ENCODE data around the gene ARID3A.

Gene ARID3A

DNA sequence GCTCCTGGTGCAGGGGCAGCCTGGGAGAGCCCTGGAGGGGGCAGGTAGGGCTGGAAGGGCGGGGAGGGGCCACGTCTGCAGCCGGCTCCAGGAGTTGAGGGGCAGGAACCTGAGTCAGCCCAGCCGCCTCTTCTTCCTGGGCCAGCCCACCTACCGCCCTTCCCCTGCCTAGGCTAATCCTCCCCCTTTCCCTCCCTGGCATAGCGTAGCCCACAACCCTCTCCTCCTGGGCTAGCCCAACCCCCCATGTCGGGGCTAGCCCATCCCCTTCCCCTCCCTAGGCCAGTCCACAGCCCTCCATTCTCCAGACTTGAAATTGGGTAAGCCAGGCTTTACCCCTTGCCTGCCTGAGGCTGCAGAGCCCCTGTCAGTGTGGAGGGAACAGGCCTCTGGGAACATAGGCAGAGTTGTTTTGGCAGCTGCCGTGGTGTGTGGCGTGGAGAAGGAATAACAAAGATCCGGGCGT lies 37.7 kb downstream of the ARID3A start:
- no peak for DNase-seq (ENCODE audit: low spot score)

DNA sequence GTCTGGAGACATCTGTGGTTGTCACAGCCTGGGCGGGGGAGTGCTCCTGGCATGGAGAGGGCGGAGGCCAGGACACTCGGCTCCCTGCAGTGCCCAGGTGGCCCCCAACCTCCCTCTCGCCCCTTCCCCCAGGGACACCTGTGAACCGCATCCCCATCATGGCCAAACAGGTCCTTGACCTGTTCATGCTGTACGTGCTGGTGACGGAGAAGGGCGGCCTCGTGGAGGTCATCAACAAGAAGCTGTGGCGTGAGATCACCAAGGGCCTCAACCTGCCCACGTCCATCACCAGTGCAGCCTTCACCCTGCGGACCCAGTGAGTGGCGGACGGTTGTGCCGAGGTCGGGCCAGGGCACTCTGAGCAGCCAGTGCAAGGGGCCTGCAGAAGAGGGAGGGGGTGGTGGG lies 38.3 kb downstream of the ARID3A start:
- DNase-seq (ENCODE audit: low spot score) = no peak

DNA sequence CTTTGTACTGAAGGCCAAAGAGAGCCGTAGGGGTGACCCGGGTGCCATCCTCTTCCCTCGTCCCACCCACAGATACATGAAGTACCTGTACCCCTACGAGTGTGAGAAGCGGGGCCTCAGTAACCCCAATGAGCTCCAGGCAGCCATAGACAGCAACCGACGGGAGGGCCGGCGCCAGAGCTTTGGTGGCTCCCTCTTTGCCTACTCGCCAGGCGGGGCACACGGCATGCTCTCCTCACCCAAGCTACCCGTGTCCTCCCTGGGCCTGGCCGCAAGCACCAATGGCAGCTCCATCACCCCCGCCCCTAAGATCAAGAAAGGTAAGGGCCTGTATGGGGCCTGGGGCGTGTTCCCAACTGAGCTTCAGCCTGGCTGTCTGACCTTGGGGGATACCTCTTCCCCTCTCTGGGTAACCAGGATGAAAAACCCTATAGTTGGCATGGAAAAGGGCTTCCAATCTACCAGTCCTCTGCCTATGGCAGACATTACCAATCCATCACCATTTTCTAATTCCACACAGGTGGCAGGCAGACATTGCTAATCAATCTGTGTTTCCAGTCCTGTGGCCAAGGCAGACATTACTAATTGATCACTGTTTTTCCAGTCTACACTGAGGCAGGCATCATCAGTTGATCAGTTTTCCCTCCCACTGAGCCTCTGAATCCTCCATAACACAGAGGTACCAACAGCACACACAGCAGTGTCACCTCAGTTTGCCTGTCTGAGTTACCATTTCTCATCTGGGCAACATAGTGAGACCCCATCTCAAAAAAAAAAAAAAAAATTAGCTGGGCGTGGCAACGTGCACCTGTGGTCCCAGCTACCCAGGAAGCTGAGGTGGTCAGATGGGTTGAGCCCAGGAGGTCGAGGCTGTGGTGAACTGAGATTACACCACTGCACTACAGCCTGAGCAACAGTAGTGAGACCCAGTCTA lies 39.2 kb downstream of the ARID3A start:
- no peak for DNase-seq (ENCODE audit: low spot score)

DNA sequence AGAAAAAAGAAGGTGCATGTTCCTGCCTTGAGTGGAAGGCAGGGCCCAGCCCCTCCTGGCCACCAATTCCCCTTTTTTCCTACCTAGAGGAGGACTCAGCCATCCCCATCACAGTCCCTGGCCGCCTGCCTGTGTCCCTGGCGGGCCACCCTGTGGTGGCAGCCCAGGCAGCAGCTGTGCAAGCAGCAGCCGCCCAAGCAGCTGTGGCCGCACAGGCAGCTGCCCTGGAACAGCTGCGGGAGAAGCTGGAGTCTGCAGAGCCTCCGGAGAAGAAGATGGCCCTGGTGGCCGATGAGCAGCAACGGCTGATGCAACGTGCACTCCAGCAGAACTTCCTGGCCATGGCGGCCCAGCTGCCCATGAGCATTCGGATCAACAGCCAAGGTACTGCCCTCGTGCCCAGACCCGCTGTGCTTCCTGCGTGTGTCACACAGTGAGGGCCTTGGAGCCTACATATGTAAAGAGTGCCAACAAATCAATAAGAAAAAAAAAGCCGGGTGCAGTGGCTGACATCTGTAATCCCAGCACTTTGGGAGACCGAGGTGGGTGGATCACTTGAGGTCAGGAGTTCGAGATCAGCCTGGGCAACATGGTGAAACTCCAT lies 40.8 kb downstream of the ARID3A start:
- DNase-seq (ENCODE audit: low spot score) = no peak

DNA sequence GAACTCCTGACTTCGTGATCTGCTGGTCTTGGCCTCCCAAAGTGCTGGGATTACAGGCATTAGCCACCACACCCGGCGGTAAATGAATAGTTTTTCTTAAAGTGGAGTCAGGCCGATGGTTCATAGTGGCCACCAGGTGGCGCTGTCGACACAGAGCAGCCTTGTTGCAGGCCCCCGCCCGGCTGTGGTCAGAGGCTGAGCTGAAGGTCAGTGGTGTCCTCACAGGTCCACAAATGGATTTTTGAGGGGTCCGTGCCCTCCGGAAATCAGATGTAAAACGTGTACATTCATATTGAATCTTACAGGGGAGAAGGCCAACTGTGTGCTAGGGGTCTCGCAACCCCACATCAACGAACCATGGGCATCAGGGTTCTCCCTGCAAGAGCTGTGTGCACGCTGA lies 44.9 kb downstream of the ARID3A start:
- no peak for DNase-seq (ENCODE audit: low spot score)

DNA sequence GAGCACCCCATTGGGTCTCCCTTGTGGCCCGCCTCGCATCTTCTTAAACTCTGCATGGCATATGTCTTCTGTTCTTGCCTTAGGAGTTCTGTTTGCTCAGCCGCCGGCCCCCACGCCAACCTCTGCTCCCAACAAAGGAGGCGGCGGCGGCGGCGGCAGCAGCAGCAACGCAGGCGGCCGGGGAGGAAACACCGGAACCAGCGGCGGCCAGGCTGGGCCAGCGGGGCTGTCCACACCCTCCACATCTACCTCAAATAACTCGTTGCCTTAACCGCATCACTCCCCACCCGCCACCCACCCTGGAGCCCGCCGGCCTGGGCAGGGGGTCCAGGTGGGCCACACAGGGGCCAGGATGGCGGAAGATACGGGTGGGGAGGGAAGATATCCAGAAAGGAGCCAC lies 46.0 kb downstream of the ARID3A start:
- no peak for DNase-seq (ENCODE audit: low spot score)

DNA sequence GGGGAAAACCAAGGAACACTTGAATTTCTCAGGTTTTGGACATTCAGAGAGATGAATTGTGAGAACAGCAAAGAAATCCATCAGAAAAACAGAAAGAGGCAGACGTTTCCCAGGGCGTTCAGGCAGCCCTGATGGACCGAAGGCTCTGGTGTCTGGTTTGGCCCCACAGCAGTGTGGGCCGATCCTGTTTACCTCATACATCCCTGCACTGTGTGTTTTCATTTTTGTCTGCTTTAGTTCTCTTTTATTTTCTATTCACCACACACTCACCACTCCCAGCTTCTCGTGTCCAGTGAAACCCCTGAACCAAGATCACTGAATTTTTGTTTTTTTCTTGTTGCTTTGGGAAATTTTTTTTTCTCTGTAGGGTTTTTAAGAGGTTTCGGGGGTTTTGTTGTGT lies 46.4 kb downstream of the ARID3A start:
- DNase-seq (ENCODE audit: low spot score) = no peak

DNA sequence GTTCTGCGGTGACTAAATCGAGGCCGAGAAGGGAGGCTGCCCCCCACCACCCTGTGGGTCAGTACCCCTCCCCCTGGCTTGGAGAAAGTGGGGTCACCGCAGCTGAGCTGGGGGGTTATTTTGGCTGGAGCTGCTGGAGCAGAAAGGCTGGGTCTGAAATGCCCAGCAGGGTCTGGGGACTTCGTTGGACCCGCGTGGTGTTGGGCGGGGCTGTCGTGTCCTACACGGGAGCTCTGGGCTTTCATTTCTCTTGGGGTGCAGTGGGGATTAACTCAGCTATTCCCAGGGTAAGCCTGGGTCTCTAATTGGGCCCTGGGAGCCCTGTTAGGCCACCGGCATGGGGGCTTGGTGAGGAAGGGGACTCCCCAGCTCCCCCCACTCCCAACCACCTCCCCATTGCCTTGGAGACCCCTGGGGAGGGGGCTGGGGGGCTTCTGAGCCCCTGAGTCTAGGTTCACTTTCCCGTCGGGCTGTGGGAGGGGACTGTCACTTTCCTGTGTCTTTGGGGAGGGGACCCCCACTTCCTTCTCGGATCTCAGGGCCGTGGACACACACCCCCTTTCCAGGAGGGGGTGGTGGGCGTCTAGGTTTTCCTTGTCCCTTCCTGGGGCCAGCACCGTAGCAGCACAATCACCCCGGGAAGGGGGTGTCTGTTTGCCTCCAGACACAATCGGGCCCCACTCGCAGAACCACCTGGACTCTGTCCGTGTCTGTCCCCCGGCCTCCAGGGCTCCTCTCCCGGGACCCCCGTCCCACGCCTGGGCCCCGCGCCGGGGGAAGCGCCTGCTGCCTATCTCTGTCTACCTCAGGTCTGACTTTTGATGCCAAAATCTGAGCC lies 48.1 kb downstream of the ARID3A start:
- no peak for DNase-seq (ENCODE audit: low spot score)

DNA sequence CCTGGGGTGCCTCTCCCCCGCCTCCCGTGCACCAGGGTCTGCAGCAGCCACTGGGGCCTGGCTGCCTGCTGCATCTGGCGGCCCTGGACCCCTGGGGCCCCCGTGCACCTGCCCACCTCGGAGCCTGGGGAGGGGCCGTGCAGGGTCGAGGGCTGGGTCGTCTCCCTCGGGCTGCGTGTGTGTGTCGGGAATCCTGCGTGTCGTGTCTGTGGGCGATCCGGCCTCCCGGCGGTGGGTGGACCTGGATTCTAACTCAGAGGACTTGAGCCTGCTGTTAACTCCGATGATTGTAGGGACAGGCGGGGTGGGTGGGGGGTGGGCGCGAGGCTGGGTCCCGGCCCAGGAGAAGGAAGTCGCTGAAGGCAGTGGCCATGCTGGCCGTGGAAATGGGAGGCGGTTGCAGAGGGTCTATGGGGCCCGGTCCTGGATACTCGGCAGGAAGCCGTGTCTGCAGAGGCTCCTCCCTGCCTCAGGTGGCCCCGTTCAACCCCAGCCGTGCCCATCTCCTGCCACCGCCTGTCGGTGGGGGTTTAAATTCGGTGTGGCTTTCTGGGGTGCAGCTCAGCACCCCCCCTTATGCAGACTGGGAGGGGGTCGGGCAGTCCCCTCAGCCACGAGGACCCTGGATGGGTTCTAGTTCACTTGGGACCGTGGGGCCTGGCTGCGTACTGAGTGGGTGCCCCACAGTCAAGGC lies 48.9 kb downstream of the ARID3A start:
- no peak for DNase-seq (ENCODE audit: low spot score)

DNA sequence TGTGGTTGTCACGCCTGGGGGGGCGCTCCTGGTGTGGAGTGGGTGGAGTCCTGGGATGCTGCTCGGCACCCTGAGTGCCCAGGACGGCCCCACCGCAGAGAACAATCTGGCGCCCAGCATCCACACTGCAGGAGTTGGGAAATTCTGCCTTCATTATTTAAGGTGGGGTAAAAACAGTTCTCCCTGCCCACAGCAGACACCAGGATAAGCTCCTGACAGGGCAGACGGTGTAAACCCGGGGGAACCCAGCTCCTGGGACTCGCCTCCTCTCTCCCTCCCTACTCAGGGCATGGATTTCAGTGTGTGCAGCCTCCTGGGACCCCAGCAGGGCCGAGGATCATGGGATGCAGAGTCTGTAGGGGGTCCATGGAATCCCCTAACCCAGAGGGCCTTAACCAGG lies 50.6 kb downstream of the ARID3A start:
- DNase-seq (ENCODE audit: low spot score) = no peak

DNA sequence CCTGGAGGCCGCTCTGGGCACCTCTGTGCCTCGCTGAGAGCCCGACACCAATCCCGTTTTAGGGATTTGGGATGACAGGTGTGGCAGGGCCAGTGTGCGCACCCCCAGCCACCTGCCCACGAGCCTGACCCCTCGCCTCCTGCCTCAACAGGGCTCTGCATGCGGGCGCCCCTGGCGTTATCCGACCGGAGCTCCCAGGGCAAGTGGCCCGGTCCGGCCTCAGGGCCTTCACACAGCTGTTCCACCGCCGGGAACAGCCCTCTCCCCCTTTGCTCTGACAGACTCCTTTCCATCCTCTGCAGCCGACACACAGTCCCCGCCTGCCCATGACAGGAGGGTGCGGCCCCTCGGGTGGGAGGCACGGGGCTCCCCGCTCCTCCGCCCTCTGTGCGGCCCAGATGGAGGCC lies 51.2 kb downstream of the ARID3A start:
- DNase-seq (ENCODE audit: low spot score) = no peak

DNA sequence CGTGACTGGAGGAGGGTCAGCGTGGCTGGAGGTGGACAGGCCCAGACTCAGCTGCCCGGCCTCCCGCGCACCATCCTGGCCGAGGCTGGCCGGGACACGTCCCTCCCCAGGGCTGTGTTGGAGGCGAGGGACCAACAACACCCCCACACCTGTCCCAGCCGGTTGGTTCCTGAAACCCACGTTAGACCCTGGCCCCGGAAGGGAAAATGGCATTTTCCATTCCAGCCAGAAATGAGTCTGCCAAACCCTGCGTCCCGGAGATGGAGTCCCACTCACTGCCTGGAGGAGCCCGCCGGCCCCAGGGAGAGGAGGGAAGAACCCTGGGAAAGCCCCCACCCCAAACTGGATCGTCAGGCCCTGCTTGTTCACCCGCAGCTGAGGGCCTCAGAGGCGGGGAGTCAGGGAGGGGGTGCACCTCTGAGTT lies 53.5 kb downstream of the ARID3A start:
- no peak for DNase-seq (ENCODE audit: low spot score)

DNA sequence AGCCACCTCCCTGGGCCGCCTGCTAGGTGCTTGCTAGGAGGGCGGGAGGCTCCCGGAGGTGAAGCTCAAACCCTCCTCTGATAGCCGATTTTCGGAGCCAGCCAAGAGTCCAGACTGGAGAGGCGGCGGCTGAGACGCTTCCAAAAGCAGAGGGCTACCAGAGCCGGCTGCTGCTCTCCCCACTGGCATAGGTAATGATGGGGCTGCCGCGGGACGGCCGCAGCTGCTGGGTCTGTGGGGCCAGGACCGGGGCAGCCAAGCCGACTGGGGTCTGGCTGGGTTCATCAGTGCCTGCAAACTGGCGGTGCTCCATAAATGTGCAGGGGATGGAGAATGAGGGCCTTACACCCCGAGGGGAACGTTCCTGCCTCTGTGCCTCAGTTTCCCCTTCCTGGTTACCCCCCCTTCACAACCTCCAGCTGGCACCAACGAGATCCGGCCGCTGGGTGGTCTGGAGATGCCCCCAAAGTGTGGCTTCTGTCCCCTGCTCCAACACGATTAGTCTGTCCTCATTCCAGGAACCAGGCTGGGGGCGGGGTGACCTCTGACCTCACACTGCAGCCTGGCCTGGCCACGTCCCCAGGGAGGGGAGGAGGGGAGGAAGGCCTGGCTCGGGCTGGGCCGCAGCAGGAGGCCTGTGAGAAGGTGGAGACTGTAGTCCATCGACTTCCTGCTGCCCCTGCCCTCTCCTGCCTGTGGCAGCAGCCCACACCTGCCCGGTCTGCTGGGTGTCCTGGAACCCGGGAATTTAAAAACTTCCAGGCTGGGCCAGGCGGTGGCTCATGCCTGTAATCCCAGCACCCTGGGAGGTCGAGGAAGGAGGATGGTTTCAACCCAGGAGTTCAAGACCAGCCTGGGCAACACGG lies 54.5 kb downstream of the ARID3A start:
- no peak for DNase-seq (ENCODE audit: low spot score)

DNA sequence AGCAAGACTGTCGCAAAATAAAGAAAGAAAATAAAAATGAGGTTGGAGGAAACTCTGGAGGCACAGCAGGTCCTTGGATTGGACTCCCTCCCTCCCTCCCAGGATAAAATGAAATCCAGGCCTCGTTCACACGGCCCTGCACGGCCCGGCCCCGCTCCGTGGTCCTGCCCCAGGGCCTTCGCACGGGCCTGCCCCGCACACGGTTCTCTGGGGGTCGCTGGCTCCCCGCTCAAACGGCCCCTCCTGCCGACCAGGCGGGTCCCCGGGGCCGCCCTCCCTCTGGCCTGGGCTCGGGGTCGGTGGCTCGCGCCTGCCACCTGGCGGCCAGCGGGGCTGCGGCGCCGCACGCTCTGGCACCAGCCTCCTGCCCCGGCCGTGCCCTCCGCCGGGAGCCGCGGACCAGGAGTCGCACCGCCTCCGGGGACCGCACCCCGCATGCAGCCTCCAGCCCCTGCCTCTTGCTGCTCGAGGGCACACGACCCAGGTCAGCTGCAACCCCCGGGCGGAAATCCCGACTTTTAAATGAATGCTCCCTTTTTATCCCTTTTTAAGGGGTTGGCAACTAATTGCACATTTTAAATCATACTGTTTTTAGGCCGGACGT lies 56.8 kb downstream of the ARID3A start:
- DNase-seq (ENCODE audit: low spot score) = no peak

DNA sequence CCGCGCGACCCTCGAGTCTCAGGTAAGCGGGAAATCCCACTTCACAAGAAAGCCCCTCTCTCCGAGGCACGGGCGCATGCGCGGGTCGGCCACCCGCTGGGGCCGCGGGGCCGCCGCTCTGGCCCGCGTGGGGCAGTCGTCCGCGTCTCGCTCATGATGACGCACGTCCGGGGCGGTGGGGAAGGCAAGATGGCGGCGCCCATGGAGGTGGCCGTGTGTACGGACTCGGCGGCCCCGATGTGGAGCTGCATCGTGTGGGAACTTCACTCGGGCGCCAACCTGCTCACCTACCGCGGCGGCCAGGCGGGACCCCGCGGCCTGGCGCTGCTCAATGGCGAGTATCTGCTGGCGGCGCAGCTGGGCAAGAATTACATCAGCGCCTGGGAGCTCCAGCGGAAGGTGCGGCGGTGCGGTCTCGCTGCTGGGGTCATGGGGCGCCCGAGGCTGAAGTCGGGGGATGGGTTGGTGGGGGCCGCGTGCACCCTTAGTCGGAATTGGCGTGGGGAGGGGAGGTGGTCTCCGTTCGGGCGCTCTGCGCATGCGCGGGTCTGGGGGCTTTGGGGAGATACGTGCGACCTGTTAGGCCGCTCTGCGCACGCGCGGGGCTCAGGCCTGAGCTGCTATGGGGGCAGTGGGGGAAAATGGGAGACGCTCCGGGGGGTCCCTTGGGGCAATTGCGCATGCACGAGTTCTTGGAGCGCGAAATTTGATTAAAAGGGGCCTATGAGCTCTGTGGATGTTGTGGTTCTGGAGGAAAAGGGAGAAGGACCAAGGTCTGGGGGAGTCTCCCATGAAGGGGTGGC lies 58.5 kb downstream of the ARID3A start, which contains the start of gene WDR18:
TSS of gene WDR18 (plus strand) at position 181 of the 803 bp plus-strand sequence. CDS start at position 190, 9 bp downstream.
- peak; percentile 70 for DNase-seq (ENCODE audit: low spot score)

DNA sequence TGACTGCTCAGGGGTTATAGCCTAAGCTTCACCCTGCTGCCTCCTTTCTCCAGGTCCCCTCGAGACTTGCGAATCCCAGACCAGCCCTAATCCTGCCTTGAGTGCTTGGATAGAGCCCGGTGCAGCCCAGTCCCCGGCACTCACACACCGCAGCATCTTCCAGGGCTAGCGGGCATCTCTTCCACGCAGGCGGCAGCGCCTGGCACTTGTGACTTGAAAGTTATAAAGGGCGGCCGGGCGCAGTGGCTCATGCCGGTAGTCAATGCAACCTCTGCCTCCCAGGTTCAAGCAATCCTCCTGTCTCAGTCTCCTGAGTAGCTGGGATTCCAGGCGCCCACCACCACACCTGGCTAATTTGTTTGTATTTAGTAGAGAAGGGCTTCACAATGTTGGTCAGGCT lies 60.2 kb downstream of the ARID3A start:
- no peak for DNase-seq (ENCODE audit: low spot score)

DNA sequence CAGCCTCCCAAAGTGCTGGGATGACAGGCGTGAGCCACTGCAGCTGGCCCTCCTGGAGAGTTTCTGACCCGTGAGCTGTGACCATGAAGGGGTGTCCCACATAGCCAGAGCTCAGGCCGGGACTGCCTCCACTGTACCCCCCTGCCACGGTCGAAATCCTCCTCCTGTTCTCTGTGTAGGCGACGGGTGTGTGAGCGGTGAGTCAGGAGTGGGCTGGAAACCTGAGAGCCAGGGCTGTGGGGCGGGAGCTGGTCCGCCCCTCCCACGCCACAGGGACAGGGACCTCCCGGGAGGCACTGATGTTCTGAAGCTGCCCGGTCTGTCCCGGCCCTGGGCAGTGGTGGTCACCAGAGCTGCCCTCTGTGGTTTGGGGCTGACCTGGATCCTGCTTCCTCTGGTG lies 62.2 kb downstream of the ARID3A start:
- DNase-seq (ENCODE audit: low spot score) = no peak

DNA sequence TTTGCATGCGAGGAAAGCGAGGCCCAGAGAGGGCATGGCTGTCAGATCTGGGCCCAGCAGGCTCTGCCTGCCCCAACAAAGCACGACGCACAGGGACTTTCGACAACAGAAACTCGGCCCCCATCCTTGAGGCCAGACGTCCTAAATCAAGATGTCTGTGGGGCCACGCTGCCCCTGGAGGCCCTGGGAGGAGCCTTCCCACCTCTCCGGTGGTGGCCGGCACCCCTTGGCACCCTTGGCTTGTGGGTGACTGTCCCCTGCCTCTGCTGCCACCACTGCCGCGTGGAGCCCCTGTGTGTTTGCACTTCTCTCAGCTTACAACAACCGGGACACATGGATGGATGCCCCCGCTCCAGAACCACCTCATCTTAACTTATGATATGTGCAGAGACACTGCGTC lies 62.7 kb downstream of the ARID3A start:
- DNase-seq (ENCODE audit: low spot score) = no peak

DNA sequence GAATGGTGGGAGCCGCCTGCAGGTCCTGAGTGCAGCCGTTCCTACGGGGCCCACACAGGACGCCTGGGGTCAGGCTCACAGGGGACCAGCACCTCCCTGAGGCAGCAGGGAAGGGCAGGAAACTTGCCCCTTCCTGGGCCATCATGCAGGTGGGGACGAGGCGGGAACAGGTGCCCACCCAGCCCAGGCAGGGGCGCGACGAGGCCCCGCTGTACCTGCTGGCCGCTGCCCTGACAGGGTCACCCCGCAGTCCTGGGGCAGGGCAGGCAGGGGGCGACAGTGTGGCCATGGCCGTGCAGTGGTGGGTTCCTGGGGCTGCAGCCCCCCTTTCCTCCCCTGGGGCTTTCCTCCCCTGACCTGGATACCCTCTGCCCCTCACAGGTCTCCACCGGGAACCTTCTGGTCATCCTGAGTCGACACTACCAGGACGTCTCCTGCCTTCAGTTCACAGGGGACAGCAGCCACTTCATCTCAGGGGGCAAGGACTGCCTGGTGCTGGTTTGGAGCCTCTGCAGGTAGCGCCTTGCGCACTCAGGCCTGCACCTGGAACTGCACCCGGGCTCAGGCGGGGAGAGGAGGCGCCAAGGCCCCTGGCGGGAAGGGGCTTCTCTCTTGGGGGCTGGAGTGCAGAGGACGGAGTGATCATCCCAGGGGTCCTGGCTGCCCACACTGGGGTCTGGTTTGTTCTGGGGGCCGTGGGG lies 63.7 kb downstream of the ARID3A start:
- DNase-seq (ENCODE audit: low spot score) = no peak

All from SW480 (cell line).